Left lung (tissue), 10 donors: ENCODE data around the gene CREBBP. TPM values are rescaled to one million over a fixed set of nuclear protein-coding genes. Genes with fewer than 3 reads are reported as not detected.
"Not testable (repeated sequence)": the region's sequence is repeated elsewhere in the genome, so short reads cannot be mapped to it uniquely, and the experiment has no call there.

Source experiments
- ATAC-seq: fragments of 200-7000 bp; cut with Tn5 transposase; one replicate; pipeline ENCODE4 v1.9.1; 2020; ENCODE audit warnings: moderate library complexity
- DNase-seq, 4 donors: peaks; one replicate each; pipeline ENCODE4 v3.0.0-alpha.2; 2013 to 2020
- H3K27ac ChIP-seq, 2 donors: fragments of 200-600 bp; sonication (generic) in 1 of 2; one replicate each; pipeline versions ENCODE4 v1.5.0 to v1.8.0; 2020 to 2021
- H3K27me3 ChIP-seq, 2 donors: fragments of 200-600 bp; sonication (generic) in 1 of 2; one replicate each; pipeline versions ENCODE4 v1.5.0 to v1.8.0; 2020 to 2021
- H3K36me3 ChIP-seq, 2 donors: fragments of 200-600 bp; sonication (generic) in 1 of 2; one replicate each; pipeline versions ENCODE4 v1.5.0 to v1.8.0; 2020 to 2021
- H3K4me1 ChIP-seq, 2 donors: fragments of 200-600 bp; one replicate each; pipeline ENCODE4 v1.8.0; 2021
- H3K4me3 ChIP-seq, 2 donors: fragments of 200-600 bp; sonication (generic) in 1 of 2; one replicate each; pipeline versions ENCODE4 v1.5.0 to v1.8.0; 2020 to 2021; ENCODE audit warnings: mild to moderate bottlenecking in 1 of 2
- H3K9me3 ChIP-seq, 2 donors: fragments of 200-600 bp; sonication (generic) in 1 of 2; one replicate each; pipeline versions ENCODE4 v1.5.0 to v1.8.0; 2020 to 2021
- CTCF ChIP-seq, 2 donors: fragments of 200-600 bp; sonication (generic) in 1 of 2; IDR thresholded peaks; one replicate each; pipeline versions ENCODE4 v1.5.0 to v1.8.0; 2021; ENCODE audit warnings: antibody characterized with exemption in 2 of 2
- intact Hi-C, 2 donors: fragments of 100-400 bp; cut with DNase I; formaldehyde crosslinking; loops; one replicate each; pipeline versions ENCODE4 v1.11.2 to v1.14.2; 2022
- polyA plus RNA-seq, 6 donors: library from polyadenylated mRNA; unstranded; fragments of 120-200 nt; gene quantifications; one replicate each; pipeline ENCODE4 v1.2.1, GENCODE V29; 2013; ENCODE audit not compliant: insufficient read length in 6 of 6
- total RNA-seq, 2 donors: library from RNA; stranded (reverse); fragmentation: NEBNext Ultra II Directional; extraction: Animal tissue kit (Norgen Biotek cat#: 25700); gene quantifications; one replicate each; pipeline ENCODE4 v1.2.1, GENCODE V29; 2021
- donor health status: DM: no; HTN: yes; CAD: no.
- donor health status: DM: no; HTN: no; CAD: no.

The CREBBP gene
- total and polyA plus RNA-seq, 8 donors = 48.3 to 112 (median 104) TPM

GRCh38 chr16:3919413-3919812, 38.9 kb upstream of the CREBBP start:
- no peak overlapping the region for H3K27ac ChIP-seq
- no peak overlapping the region for H3K4me3 ChIP-seq
- TF ChIP-seq CTCF (IDR thresholded peaks at IDR 0.05) = no peak
- intact Hi-C loops = no loop called here
- no peak for DNase-seq
- peaks cover 0 to 8% of the 10 kb centered on the region in 2 donors for H3K9me3 ChIP-seq
- H3K36me3 ChIP-seq = no peaks in the 10 kb centered on the region
- H3K4me1 ChIP-seq = no peaks in the 10 kb centered on the region
- no peaks in the 10 kb centered on the region for H3K27me3 ChIP-seq
- no peak for ATAC-seq

- H3K9me3 ChIP-seq = peaks cover 0 to 8% of the 10 kb centered on the region in 2 donors
- no peak for TF ChIP-seq CTCF (IDR thresholded peaks at IDR 0.05)
- no peaks in the 10 kb centered on the region for H3K4me1 ChIP-seq
- H3K27me3 ChIP-seq = no peaks in the 10 kb centered on the region
- no peak overlapping the region for H3K27ac ChIP-seq
- H3K36me3 ChIP-seq = no peaks in the 10 kb centered on the region
- no peak for DNase-seq
- H3K4me3 ChIP-seq = no peak overlapping the region
- intact Hi-C loops = no loop called here
- no peak for ATAC-seq
These were observed 35.1 kb upstream of the CREBBP start for GRCh38 chr16:3915426-3916260.

GRCh38 chr16:3912897-3913296, 32.4 kb upstream of the CREBBP start:
- Histone ChIP-seq H3K27ac (no peak overlapping the region), H3K9me3 (peaks cover 0 to 2% of the 10 kb centered on the region in 2 donors), H3K4me1 (no peaks in the 10 kb centered on the region), H3K36me3 (no peaks in the 10 kb centered on the region), H3K27me3 (no peaks in the 10 kb centered on the region), H3K4me3 (no peak overlapping the region)
- TF ChIP-seq CTCF (IDR thresholded peaks at IDR 0.05) = no peak
- no peak for DNase-seq
- intact Hi-C loops = no loop called here
- ATAC-seq = no peak

- H3K9me3 ChIP-seq = peaks cover 0 to 2% of the 10 kb centered on the region in 2 donors
- no peak overlapping the region for H3K4me3 ChIP-seq
- H3K4me1 ChIP-seq = no peaks in the 10 kb centered on the region
- no peak for TF ChIP-seq CTCF (IDR thresholded peaks at IDR 0.05)
- no peaks in the 10 kb centered on the region for H3K36me3 ChIP-seq
- intact Hi-C loops = no loop called here
- no peaks in the 10 kb centered on the region for H3K27me3 ChIP-seq
- ATAC-seq = no peak
- no peak for DNase-seq
- no peak overlapping the region for H3K27ac ChIP-seq
These were observed 31.9 kb upstream of the CREBBP start for GRCh38 chr16:3912373-3912772.

- H3K4me1 ChIP-seq, H3K4me3 ChIP-seq, ATAC-seq, H3K27ac ChIP-seq, H3K36me3 ChIP-seq, H3K9me3 ChIP-seq, H3K27me3 ChIP-seq, DNase-seq, intact Hi-C loops: not testable (repeated sequence)
These were observed 31.2 kb upstream of the CREBBP start for GRCh38 chr16:3911741-3912140.
